KBM-7 (cell line): Measurements from ENCODE around the gene RNF217.
A peak's percentile ranks its signal among the peaks of the same experiment; 100 is the strongest.
"Not testable (repeated sequence)": the region's sequence is repeated elsewhere in the genome, so short reads cannot be mapped to it uniquely, and the experiment has no call there.

Source experiments
- DNase-seq: peaks from one replicate; pipeline ENCODE4 v3.0.0-alpha.2; 2015
- in situ Hi-C: fragments of 300-500 bp; cut with MboI; formaldehyde crosslinking; loops from 2 replicates; pipeline ENCODE4 v1.14.3; 2020; ENCODE audit warnings: low sequenced_read_pairs, low pct_unique_long_range_greater_than_20kb, mixed read lengths

The RNF217 gene

DNA sequence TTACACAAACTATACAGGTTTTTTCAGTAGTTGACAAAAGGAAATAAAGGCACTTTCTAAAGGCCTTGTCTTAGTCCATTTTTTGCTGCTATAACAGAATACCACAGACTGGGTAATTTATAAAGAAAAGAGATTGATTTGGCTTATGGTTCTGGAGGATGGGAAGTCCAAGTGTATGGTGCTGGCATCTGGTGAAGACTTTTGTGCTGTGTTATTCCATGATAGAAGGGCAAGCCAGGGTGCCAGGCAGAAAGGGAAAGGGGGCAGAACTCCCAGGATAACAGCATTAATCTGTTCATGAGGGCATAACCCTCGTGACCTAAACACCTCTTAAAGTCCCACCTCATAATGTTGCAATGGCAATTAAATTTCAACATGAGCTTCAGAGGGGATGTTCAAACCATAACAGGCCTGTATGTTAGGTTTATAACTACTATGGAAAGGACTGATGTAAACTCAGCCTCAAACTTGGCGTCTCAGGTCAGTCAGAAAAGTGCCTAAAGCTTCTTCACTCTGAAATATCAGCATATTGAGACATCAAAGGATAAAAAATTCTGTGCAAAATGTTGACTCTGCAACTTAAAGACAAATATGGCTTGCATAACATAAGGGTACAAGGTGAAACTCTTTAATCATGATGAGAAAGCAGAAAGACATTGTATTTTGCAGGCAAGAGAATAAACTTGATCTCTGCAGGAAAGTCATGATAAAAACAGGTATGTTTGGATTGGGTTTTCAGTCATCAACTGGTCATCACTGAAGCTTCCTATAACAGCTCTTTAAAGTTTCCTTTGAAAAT lies 42.8 kb downstream of the RNF217 start:
- in situ Hi-C loops: no loop called here
- DNase-seq: no peak

DNA sequence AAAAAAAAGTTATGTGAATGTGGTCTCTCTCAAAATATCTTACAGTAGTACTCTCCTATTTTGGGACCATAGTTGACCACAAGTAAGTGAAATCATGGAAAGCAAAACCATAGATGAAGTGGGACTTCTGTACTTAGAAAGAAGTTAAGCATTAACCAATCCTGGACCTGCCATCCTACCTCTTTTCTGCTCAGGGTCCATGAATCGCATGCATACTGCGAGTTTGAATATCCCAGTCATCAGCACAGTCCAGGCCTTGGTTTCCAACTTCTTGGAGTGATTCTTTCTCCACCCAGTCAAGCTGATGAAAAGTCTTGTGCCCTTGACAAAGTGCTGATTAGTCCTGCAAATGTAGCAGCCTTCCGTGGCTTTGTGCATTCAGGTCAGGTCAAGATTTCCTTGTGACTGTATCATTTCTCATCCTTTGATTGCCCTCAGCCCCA lies 46.0 kb downstream of the RNF217 start:
- in situ Hi-C loops: no loop called here
- no peak for DNase-seq

DNA sequence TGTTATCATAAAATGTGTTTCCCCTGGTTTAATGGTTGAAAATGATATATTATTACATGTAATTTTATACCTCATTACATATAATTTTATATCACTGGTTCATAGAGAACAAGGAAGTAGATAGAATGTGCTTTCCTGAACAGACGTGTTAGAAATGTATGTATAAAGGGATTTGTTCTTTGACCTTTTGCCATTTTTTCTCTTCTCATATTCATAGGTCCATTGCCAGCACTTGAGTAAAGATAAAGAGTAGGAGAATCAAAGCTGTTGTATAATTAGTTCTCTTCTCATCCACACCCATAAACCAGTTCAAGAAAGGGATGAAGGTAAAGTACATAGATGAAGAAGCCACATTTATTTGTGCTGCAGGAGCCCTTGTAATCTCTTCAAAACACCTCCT lies 46.7 kb downstream of the RNF217 start:
- no peak for DNase-seq
- in situ Hi-C loops: no loop called here

DNA sequence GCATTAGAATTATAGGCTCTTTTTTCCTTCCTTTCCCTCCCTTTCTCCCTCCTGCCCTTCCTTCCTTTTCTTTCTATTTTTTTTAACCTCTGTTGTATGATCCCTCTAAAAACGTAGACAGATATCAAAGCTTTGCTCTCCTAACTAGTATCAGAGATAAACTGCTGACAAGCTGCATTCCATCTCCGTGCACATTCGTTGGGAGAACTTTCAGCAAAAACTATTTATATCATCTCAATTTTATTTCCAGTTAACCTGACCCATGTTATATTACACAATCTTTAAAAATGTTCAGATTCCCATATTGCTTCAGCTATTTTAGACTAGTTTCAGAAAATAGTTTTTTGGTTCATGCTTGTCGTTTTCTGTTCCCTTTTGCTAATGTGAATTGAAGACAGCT lies 47.3 kb downstream of the RNF217 start:
- no peak for DNase-seq
- in situ Hi-C loops: no loop called here

DNA sequence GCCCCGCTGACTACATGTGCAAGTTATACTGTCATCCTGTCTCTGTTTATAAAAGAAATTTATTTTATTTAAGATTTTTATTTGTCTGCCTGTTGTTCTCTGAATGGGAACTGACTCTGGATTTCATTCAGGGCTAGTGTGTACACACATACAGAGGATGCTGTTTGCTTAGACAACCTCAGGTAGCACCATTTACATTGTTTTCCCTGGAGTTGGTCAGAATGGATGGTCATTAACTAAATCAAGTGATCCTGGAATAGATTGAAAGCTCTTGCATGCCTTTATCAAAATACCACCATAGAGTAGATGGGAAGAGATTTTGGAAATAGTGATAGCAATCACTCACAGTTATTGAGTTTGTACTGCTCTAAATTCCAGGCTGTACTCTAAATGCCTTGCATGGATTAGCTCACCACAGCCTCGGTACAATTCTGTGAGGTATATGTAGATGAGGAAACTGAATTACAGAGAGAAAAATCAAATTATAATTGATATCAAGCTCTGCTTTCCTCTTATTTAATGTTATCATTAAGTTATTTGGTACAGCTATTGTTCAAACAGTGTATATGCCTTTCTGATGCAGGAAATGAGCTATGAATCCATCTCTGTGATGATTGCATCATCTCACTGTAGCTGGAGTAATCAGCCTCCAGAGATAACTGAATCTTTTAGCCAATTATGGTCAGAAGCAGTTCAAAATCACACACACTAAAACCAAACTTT lies 51.9 kb downstream of the RNF217 start:
- in situ Hi-C loops: no loop called here
- peak; percentile 11 for DNase-seq

GRCh38 chr6:125014661-125014957 lies 52.4 kb downstream of the RNF217 start:
- in situ Hi-C loops: no loop called here
- no peak for DNase-seq

DNA sequence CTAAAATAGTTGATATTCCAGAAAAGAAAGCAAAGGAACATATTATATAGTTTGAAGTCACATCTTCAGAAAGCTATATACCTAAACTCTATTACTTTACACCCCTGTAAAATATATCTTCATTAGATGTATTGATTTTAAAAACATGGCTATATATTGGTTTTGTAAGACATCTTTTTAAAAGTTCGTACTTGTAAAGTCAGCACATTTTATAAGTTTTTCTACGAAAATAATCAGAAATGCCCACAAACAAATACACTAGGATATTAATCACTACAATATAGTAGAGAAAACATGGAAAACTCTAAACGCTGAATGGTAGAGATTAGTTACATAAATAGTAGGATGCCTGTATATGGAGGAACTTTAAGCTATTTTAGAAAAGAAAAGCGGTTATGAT lies 52.9 kb downstream of the RNF217 start:
- no peak for DNase-seq
- in situ Hi-C loops: no loop called here

DNA sequence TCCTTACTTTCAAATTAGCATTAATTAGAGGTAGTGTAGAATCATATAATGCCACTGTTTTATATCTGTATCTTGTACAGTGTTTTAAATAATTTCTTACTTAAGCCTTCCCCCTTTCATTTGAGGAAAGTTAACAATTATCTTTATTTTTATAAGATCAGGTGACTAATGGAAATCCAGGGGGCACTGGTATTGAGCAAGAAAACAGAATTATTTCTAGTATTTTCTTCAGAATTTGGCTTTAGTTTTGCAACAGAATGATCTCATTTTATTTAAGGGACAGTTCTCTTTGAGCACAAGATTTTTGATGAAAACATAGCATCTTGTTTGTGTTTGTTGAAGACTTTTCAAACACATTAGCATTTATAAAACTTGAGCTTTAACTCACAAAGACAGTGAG lies 55.9 kb downstream of the RNF217 start:
- DNase-seq: no peak
- in situ Hi-C loops: no loop called here

GRCh38 chr6:125019281-125019680 lies 57.0 kb downstream of the RNF217 start:
- DNase-seq: no peak
- in situ Hi-C loops: no loop called here

DNA sequence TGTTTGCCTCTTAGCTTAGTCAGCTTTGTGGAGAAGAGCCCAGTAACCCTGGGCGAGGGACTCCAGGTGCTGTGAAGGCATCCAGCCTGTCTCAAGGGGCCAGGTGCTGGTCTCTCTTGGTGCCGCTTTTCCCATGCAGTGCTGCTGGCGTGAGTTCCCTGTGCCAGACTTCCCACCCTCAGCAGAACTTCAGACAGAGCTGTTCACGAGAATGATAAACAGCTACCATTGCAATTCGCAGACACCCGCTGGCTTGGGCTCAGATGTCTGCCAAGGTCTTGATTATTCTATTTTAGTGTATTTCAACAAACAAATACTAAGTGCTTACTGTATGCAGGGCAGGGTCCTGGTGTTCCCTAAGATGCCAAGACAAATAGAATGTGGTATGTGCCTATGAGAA lies 57.7 kb downstream of the RNF217 start:
- DNase-seq: no peak
- in situ Hi-C loops: no loop called here

DNA sequence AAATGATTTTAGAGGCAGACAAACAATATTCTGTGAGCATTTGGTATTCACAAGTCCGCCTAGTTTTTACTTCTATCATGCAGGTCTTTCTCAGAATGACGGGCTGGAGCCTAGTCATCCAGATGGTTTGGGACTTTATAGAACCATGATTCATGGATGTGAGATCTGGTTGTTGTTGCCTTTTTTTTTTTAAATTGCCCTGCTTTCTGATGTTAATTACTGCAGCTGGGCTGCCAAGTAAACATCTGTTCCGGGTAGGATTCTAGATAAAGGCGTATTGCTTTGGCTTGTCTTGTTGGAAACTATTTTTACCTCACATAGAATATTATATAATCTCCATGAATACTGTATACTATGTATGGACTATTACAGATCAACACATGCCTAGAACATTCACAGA lies 58.1 kb downstream of the RNF217 start:
- in situ Hi-C loops: no loop called here

DNA sequence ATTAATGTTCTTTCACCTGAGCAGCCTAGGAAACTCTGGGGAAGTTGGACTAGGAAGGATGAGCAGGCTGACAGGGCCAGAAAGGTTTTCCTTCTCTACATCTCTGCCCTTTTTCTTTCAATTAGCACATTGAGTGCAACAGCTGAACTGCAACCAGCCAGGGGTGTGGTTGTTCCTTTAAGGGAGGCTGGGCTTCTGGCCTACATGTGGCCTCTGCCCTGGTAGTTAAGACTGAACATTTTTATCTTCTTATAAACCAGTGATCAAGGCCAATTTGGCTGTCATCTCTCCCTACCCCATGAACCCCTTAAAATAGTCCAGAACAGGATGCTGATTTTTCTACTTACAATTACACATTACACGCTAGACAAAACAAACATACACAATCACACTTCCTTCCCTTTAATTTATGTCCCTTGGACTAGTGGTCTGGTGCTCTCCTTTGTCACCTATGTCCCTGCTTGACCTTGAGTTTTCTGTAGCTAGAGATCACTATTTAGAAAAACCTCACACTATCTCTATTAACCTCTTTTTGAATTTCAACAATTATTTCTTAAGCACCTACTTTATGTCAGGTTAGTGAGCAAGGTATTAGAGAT lies 60.3 kb downstream of the RNF217 start:
- DNase-seq: no peak

More for the DNA sequence above, 58.1 kb downstream of the RNF217 start:
- DNase-seq: no peak

DNA sequence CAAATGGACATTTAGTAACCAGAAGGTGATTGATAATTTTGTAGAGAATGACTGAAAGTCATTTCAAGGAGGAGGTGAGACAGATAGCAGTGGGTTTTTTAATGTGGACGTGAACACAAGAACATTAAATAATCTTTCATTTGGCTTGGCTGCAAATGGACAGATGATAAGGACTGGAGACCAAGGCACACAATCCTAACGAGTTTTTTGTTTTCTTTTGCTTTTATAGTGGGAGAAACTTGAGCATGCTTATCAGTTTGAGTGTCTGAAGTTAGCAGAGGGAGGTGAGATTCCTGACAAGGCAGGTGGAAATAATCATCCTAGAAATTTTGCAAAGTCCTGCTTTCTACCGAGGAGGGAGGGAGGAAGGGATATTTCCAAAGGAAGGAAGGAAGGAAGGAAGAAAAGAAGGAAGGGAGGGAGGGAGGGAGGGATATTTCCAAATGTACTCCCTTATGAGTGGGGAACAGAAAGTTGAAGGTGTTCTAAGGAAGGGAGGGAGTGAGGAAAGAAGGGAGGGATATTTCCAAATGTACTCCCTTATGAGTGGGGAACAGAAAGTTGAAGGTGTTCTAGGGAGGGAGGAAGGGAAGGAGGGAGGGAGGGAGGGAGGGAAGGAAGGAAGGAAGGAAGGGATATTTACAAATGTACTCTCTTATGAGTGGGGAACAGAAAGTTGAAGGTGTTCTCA lies 63.1 kb downstream of the RNF217 start:
- DNase-seq: no peak
- in situ Hi-C loops: no loop called here

More for the DNA sequence above, 60.3 kb downstream of the RNF217 start:
- in situ Hi-C loops: no loop called here

DNA sequence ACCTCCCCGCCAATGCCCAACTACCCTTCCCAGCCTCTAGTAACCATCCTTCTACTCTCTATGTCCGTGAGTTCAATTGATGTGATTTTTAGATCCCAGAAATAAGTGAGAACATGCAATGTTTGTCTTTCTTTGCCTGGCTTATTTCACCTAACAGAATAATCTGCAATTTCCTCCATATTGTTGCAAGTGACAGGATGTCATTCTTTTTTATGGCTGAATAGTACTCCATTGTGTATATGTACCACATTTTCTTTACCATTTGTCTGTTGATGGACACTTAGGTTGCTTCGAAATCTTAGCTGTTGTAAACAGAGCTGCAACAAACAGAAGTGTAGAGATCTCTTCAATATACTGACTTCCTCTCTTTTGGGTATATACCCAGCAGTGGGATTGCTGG lies 65.0 kb downstream of the RNF217 start:
- in situ Hi-C loops: no loop called here
- no peak for DNase-seq

DNA sequence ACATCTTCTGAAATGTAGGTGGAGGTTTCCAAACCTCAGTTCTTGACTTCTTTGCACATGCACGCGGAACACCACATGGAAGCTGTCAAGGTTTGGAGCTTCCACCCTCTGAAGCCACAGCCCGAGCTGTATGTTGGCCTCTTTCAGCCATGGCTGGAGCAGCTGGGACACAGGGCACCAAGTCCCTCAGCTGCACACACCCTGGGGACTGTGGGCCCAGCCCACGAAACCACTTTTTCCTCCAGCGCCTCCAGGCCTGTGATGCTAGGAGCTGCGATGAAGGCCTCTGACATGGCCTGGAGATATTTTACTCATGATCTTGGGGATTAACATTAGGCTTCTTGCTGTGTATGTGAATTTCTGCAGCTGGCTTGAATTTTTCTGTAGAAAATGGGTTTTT lies 68.7 kb downstream of the RNF217 start:
- in situ Hi-C loops: no loop called here

GRCh38 chr6:125031385-125031784 lies 69.1 kb downstream of the RNF217 start:
- in situ Hi-C loops: no loop called here
- DNase-seq: no peak

More for the DNA sequence above, 68.7 kb downstream of the RNF217 start:
- no peak for DNase-seq

GRCh38 chr6:125034929-125035328 lies 72.7 kb downstream of the RNF217 start:
- in situ Hi-C loops: not testable (repeated sequence)

DNA sequence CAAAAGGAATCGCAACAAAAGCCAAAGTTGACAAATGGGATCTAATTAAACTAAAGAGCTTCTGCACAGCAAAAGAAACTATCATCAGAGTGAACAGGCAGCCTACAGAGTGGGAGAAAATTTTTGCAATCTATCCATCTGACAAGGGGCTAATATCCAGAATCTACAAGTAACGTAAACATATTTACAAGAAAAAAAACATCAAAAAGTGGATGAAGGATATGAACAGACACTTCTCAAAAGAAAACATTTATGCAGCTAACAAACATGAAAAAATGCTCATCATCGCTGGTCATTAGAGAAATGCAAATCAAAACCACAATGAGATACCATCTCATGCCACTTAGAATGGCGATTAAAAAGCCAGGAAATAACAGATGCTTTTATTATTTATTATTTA lies 74.2 kb downstream of the RNF217 start:
- DNase-seq, in situ Hi-C loops: not testable (repeated sequence)

More at GRCh38 chr6:125034929-125035328, 72.7 kb downstream of the RNF217 start:
- not testable (repeated sequence) for DNase-seq

- in situ Hi-C loops: no loop called here
- no peak for DNase-seq
Observed at GRCh38 chr6:125037827-125038226, 75.6 kb downstream of the RNF217 start.

DNA sequence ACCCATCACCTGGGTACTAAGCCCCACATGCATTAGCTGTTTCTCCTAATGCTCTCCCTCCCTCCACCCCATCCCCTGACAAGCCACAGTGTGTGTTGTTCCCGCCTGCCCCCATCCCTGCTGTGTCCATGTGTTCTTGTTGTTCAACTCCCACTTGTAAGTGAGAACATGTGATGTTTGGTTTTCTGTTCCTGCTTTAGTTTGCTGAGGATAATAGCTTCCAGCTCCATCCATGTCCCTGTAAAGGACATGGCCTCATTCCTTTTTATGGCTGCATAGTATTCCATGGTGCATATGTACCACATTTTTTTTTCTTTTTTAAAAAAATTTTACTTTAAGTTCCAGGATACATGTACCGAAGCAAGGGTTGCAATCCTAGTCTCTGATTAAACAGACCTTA lies 76.7 kb downstream of the RNF217 start:
- DNase-seq: no peak
- in situ Hi-C loops: no loop called here
